ENCODE results near the gene TMEM101. TPM values are rescaled to one million over a fixed set of nuclear protein-coding genes. Genes with fewer than 3 reads are reported as not detected.
"Not testable (repeated sequence)": the region's sequence is repeated elsewhere in the genome, so short reads cannot be mapped to it uniquely, and the experiment has no call there.

The TMEM101 gene
- total and polyA plus RNA-seq, 10 of the 15 experiments (the other 5 are each of a cell fraction or from before 2014, with no cell fraction given), result 18.4 to 72.5 (median 35.9) TPM

- DNase-seq (ENCODE audit: low read depth, low spot score) (no peak), ATAC-seq (no peak), FAIRE-seq (no peak)
- Histone ChIP-seq H3K27me3 (replicated peaks in 1 of 2; ENCODE audit: control insufficient read depth in 2 of 2, insufficient read depth in 2 of 2, low read length in 1 of 2) (peaks cover 0 to 2% of the 10 kb centered on the region in 2 experiments; a peak in 2 of 4 replicates), H4K20me1 (ENCODE audit: control insufficient read depth, insufficient read depth) (no peaks in the 10 kb centered on the region), H3K4me3 (no peak overlapping the region), H3K79me2 (ENCODE audit: control insufficient read depth, insufficient read depth, low read length) (no peaks in the 10 kb centered on the region), H3K9me3 (replicated peaks; ENCODE audit: control insufficient read depth, insufficient read depth, low read length) (no peaks in the 10 kb centered on the region), H3K27ac (ENCODE audit: control insufficient read depth, insufficient read depth) (no peak overlapping the region), H3K4me2 (ENCODE audit: control insufficient read depth, insufficient read depth) (no peak overlapping the region), H3K4me1 (ENCODE audit: control insufficient read depth, insufficient read depth, low read length) (no peaks in the 10 kb centered on the region), H3K36me3 (ENCODE audit: control insufficient read depth in 2 of 2, insufficient read depth in 2 of 2, low read length in 1 of 2) (no peaks in the 10 kb centered on the region), H2AFZ (ENCODE audit: control insufficient read depth, low read depth, low read length) (no peak overlapping the region), H3K9ac (ENCODE audit: control insufficient read depth, insufficient read depth, low read length) (no peak overlapping the region)
- in situ Hi-C loops (cut with MboI) (no loop called here), intact Hi-C loops (cut with micrococcal nuclease; ENCODE audit: unreplicated experiment) (no loop called here)
- no TSS peak for BruUV-seq (replicated peaks)
- 73% methylated on average over 2 of the region's 2 CpGs for WGBS (ENCODE audit: insufficient coverage, insufficient replicate concordance, low lambda C conversion rate, missing lambda C conversion rate)
- SMC1A ChIA-PET (ENCODE audit: uncharacterized antibody, unreplicated experiment), result no interaction called here
- RAD21 ChIA-PET (ENCODE audit: unreplicated experiment), result no interaction called here
- TF ChIP-seq NR2F1 (conservative IDR thresholded peaks at IDR 0.05) (no peak), PRDM15 (CRISPR knock-in tag; IDR thresholded peaks at IDR 0.05) (no peak), ZNF592 (IDR thresholded peaks at IDR 0.05) (no peak), E2F4 (IDR thresholded peaks at IDR 0.05; ENCODE audit: low read depth, low read length) (no peak), IKZF1 (conservative IDR thresholded peaks at IDR 0.05) (no peak), HDAC6 (IDR thresholded peaks at IDR 0.05; ENCODE audit: unreplicated experiment) (no peak)
- CTCF ChIA-PET, result interaction anchor here (0.6 to 2.3 kb wide), 2 partner anchors 18 to 207 kb away, joined by 3 to 7 read pairs; no protein-coding TSS in a partner anchor
- POLR2A ChIA-PET, result interaction anchor here (0.6 kb wide), 1 partner anchor 207 kb away, joined by 3 read pairs; no protein-coding TSS in a partner anchor
Measured at GRCh38 chr17:43961954-43962353, 52.8 kb downstream of the TMEM101 start.

- FAIRE-seq; DNase-seq (ENCODE audit: low read depth, low spot score); H3K27me3 ChIP-seq (replicated peaks in 1 of 2; ENCODE audit: control insufficient read depth in 2 of 2, insufficient read depth in 2 of 2, low read length in 1 of 2); intact Hi-C loops (cut with micrococcal nuclease; ENCODE audit: unreplicated experiment); RAD21 ChIA-PET (ENCODE audit: unreplicated experiment); SMC1A ChIA-PET (ENCODE audit: uncharacterized antibody, unreplicated experiment); H3K36me3 ChIP-seq (ENCODE audit: control insufficient read depth in 2 of 2, insufficient read depth in 2 of 2, low read length in 1 of 2); H3K4me2 ChIP-seq (ENCODE audit: control insufficient read depth, insufficient read depth); H3K9ac ChIP-seq (ENCODE audit: control insufficient read depth, insufficient read depth, low read length); H3K9me3 ChIP-seq (replicated peaks; ENCODE audit: control insufficient read depth, insufficient read depth, low read length); H3K4me1 ChIP-seq (ENCODE audit: control insufficient read depth, insufficient read depth, low read length); POLR2A ChIA-PET; H3K4me3 ChIP-seq; H3K27ac ChIP-seq (ENCODE audit: control insufficient read depth, insufficient read depth); H3K79me2 ChIP-seq (ENCODE audit: control insufficient read depth, insufficient read depth, low read length); BruUV-seq (replicated peaks); H4K20me1 ChIP-seq (ENCODE audit: control insufficient read depth, insufficient read depth); in situ Hi-C loops (cut with MboI); H2AFZ ChIP-seq (ENCODE audit: control insufficient read depth, low read depth, low read length); ATAC-seq: not testable (repeated sequence)
- CTCF ChIA-PET, result interaction anchor here (0.6 to 2.3 kb wide), 2 partner anchors 17 to 208 kb away, joined by 3 to 7 read pairs; no protein-coding TSS in a partner anchor
- 47% methylated on average over 6 of the region's 6 CpGs for WGBS (ENCODE audit: insufficient coverage, insufficient replicate concordance, low lambda C conversion rate, missing lambda C conversion rate)
Measured at GRCh38 chr17:43961292-43961691, 53.5 kb downstream of the TMEM101 start.
